ENCODE results near the gene FAM168A.

DNA sequence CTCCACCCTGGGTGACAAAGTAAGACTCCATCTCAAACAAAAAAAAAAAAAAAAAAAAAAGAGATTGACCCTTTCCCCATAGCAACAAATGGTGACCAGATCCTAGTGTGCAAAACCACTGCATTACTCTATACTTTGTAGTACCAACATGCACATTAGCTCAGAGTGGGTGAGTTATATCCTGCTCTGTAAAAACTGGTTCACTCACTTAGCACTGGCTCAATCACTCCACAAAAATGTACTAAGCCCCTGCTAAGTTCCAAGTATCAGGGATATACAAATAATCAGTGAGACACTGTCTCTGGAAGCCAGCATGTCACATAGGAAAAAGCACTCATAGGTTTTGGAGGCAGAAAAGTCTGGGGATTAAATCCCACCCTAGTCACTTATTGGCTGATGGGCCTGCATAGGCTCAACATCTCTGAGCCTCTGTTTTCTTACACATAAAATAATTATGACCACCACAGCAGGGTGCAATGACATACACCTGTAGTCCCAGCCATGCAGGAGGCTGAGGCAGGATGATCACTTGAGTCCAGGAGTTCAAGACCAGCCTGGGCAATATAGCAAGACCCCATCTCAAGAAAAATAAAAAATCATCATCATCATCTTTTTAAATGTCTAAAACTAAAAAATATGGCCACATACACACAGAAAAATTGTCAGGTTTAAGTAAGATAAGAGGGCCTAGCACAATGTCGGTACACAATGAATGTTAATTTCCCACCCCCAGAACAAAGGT is 11.9 kb downstream of the FAM168A start:
- TF ChIP-seq, protein P1, sequence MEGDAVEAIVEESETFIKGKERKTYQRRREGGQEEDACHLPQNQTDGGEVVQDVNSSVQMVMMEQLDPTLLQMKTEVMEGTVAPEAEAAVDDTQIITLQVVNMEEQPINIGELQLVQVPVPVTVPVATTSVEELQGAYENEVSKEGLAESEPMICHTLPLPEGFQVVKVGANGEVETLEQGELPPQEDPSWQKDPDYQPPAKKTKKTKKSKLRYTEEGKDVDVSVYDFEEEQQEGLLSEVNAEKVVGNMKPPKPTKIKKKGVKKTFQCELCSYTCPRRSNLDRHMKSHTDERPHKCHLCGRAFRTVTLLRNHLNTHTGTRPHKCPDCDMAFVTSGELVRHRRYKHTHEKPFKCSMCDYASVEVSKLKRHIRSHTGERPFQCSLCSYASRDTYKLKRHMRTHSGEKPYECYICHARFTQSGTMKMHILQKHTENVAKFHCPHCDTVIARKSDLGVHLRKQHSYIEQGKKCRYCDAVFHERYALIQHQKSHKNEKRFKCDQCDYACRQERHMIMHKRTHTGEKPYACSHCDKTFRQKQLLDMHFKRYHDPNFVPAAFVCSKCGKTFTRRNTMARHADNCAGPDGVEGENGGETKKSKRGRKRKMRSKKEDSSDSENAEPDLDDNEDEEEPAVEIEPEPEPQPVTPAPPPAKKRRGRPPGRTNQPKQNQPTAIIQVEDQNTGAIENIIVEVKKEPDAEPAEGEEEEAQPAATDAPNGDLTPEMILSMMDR (IDR thresholded peaks at IDR 0.05; ENCODE audit: insufficient read depth, low read length): no peak
- TF ChIP-seq, protein P2, sequence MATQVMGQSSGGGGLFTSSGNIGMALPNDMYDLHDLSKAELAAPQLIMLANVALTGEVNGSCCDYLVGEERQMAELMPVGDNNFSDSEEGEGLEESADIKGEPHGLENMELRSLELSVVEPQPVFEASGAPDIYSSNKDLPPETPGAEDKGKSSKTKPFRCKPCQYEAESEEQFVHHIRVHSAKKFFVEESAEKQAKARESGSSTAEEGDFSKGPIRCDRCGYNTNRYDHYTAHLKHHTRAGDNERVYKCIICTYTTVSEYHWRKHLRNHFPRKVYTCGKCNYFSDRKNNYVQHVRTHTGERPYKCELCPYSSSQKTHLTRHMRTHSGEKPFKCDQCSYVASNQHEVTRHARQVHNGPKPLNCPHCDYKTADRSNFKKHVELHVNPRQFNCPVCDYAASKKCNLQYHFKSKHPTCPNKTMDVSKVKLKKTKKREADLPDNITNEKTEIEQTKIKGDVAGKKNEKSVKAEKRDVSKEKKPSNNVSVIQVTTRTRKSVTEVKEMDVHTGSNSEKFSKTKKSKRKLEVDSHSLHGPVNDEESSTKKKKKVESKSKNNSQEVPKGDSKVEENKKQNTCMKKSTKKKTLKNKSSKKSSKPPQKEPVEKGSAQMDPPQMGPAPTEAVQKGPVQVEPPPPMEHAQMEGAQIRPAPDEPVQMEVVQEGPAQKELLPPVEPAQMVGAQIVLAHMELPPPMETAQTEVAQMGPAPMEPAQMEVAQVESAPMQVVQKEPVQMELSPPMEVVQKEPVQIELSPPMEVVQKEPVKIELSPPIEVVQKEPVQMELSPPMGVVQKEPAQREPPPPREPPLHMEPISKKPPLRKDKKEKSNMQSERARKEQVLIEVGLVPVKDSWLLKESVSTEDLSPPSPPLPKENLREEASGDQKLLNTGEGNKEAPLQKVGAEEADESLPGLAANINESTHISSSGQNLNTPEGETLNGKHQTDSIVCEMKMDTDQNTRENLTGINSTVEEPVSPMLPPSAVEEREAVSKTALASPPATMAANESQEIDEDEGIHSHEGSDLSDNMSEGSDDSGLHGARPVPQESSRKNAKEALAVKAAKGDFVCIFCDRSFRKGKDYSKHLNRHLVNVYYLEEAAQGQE (IDR thresholded peaks at IDR 0.05; ENCODE audit: insufficient replicate concordance, low read depth): no peak
- TF ChIP-seq POLR2AphosphoS5 (IDR thresholded peaks at IDR 0.05; ENCODE audit: low read depth): no peak
- TF ChIP-seq GABPA (IDR thresholded peaks at IDR 0.05; ENCODE audit: low read depth): no peak
- no peak for TF ChIP-seq SPI1 (IDR thresholded peaks at IDR 0.05; ENCODE audit: borderline replicate concordance, low read depth)

Measured in HL-60 (cell line).